ENCODE results near the gene CTF1.

- TF ChIP-seq POLR2A (IDR thresholded peaks at IDR 0.05), result no peak
- TF ChIP-seq, protein P1, sequence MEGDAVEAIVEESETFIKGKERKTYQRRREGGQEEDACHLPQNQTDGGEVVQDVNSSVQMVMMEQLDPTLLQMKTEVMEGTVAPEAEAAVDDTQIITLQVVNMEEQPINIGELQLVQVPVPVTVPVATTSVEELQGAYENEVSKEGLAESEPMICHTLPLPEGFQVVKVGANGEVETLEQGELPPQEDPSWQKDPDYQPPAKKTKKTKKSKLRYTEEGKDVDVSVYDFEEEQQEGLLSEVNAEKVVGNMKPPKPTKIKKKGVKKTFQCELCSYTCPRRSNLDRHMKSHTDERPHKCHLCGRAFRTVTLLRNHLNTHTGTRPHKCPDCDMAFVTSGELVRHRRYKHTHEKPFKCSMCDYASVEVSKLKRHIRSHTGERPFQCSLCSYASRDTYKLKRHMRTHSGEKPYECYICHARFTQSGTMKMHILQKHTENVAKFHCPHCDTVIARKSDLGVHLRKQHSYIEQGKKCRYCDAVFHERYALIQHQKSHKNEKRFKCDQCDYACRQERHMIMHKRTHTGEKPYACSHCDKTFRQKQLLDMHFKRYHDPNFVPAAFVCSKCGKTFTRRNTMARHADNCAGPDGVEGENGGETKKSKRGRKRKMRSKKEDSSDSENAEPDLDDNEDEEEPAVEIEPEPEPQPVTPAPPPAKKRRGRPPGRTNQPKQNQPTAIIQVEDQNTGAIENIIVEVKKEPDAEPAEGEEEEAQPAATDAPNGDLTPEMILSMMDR (IDR thresholded peaks at IDR 0.05), result no peak
These were observed 7.2 kb downstream of the CTF1 start for GRCh38 chr16:30903596-30903995.

Data from lower leg skin (tissue), 3 donors.